Activated T-cell treated with anti-CD3 and anti-CD28 coated beads for 48 hours (primary cell): ENCODE results near the gene WWOX.

Experiments
- DNase-seq: peaks from one replicate; pipeline ENCODE4 v3.0.0-alpha.2; 2020; ENCODE audit warnings: low read depth

WWOX gene

GRCh38 chr16:78994135-78994745 is 894.8 kb downstream of the WWOX start:
- no peak for DNase-seq

DNA sequence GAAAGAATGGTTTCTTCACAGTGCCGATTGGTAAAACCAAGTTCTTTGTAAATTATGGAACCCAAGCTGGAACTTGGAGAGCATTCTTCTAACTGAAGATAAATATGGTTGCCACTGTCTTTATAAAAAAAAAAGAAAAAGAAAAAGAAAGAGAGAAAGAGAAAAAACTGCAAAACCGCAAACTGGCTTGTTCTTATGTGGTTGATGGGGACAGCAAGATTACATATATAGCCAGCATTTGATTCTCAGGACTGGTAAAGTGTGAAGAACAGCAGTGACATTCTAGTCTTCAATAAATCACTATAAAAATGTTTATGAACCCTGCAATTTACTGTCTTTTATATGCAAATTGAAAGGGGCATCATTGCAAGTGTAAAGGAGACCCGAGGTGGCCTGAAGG is 896.0 kb downstream of the WWOX start:
- no peak for DNase-seq

DNA sequence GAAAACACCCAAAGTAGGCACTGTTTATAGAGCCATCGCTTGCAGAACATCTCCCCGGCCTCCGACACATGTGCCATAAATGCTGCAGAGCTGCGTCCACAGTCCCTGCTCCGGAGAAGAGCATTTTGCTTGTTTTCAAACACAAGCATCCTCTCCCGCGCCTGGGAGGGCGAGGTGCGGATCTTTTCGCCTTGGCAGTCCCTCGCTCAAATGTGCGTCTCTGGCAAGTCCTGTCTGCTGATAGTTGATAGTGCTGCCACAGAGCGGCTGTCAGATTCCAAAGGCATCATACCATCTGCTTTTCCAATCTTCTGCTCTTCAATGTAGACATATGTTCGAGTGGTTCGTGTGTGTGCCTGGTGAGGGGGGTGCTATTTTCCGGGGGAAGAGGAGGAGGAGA is 897.3 kb downstream of the WWOX start:
- no peak for DNase-seq

DNA sequence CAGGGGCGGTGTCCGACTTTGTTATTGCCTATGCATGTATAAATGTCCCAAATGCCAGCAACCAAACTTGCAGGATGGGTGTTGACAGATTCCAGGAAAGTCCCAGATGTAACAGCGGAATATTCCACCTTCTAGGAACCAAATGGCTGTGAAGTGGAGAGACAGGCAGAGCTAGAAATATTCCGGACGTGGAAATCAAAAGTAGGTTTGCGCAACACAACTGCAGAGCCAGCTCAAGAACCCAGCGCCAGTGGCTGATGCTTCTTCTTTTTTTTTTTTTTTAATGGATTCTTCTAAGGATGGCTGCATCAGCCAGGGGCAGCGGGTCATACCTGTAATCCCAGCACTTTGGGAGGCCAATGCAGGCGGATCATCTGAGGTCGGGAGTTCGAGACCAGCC is 899.4 kb downstream of the WWOX start:
- no peak for DNase-seq

DNA sequence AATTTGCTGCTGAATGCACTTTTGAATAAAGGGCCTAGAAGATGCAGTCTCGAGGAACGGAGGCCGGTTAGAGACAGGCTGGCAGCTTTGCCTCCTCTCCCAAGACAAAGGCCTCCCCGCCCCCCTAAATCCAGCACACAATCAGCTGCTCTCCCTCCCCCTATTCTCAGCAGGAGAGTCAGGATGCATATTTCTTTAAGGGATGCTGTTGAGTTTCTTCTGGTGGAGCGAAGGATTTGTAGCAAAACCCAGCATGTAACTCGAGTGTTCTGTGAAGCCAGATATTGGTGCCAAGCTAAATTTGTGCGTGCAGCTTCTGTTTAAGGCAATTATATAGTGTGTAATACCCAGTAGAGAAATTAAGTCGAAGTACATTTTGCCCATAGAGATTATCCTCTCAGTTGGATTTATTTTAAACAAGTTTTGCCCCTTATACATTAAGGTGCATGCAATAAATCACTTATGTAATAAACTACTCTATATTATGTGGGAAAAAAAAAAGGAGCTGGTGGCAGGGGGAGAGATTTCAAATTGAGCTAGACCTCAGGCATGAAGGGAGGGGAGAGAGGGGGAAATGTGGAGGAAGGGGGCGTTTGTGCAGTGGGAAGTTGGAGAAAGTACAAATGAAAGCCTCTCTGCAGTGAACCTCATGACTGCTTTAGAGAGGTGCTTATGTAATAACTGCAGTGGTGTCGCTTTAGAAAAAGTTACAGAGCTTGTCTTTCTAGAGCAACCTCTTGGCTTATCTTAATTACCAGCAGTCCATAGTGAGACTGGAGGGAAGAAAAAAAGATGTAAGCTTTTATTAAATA is 901.9 kb downstream of the WWOX start:
- no peak for DNase-seq

GRCh38 chr16:79003026-79003609 is 903.7 kb downstream of the WWOX start:
- DNase-seq: no peak

- no peak for DNase-seq
These were observed 904.9 kb downstream of the WWOX start for GRCh38 chr16:79004309-79004708.

- no peak for DNase-seq
These were observed 905.6 kb downstream of the WWOX start for GRCh38 chr16:79005096-79005495.

DNA sequence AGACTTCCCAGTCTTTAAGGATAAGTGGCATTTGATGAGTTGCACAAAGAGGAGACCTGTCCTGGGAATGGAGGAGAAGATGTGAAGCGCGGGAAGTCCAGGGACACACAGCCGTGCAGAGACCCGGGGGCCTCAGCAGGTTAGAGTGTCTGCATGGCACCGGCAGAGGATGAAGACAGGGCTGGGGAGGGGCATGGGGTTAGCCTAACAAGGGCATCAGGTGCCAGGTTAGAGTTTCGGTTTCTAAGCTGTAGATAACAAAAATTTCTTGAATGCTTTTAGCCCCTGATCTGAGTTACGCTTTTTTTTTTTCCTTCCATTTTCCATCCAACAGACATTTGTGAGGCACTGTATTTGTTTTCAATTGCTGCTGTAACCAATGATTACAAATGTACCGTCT is 906.8 kb downstream of the WWOX start:
- DNase-seq: no peak

GRCh38 chr16:79006765-79007164 is 907.3 kb downstream of the WWOX start:
- no peak for DNase-seq

GRCh38 chr16:79007614-79008013 is 908.2 kb downstream of the WWOX start:
- DNase-seq: no peak

- no peak for DNase-seq
These were observed 908.8 kb downstream of the WWOX start for GRCh38 chr16:79008036-79008868.

DNA sequence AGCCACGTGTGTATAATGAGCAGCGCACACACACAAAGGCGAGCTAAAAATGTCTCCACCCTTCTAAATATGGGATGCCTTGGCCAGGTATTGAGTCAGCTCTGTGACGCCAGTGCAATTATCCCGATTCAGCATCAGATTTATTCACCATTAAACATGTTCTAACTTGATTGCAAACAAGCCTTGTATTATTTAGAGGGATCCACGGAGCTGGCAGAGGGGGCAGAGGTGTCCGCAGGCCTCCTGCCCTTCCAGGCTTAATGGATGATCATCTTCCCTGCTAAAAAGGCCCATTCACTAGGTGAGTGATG is 909.4 kb downstream of the WWOX start:
- no peak for DNase-seq

DNA sequence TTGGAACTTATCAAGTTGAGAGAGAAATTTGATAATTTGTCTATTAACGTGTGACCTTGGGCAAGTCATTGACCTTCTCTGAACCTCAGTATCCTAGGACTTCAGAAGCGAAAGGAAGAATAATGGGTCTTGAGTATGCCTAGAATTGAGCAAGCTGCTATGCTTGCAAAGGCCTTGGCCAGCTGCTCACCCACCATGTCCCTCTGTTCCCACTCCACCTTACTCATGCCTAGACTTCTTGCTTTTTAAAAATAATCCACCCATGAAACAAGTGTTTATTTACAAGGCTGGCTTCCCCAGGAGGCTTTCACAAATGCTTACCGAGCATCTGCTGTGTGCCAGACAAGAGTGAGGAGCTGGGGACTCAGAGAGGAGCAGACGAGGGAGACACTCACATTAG is 910.4 kb downstream of the WWOX start:
- no peak for DNase-seq

DNA sequence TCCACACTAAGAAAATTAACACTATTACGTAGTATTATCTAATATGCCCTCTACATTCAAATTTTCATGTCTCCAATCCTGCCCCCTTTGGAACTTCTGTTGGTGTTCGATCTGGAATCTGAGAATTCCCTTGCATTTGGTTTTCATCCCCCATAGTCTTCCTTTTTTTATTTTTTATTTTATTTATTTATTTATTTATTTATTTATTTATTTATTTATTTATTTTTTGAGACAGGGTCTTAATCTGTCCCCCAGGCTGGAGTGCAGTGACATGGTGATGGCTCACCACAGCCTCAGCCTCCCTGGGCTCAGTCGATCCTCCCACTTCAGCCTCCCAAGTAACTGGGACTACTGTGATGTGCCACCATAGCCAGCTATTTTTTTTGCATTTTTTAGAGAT is 911.8 kb downstream of the WWOX start:
- no peak for DNase-seq

DNA sequence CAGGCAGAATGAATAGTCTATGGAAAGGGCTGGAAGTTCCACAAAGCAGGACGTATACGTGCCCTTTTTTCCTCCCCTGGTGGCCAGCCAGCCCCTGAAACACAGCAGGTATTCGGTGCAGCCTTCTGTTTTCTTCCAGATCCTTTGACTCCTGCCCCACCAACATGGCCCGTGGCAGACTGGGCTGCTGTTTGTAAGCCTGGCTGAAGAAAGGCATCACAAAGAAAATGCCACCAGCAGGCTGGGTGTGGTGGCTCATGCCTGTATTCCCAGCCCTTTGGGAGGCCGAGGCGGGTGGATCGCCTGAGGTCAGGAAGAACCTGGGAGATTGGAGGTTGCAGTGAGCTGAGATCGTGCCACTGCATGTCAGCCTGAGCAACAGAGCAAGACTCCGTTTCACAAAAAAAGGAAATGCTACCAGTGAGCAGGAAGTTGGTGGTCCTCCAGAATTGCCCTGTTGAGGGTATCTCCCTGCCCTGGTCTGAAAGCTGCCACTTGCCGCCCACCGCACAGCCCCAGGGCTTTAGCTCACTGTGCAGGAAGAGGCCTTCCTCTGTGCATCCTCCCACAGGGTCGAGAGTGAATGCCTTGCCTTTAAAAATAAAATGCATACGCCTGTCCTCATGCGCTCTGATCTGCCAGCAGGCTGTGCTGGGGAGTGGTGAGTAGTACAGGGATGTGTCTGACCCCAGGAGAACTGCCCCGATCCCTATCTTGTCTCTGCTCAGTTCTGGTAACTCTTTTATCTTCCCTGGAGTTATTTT is 913.4 kb downstream of the WWOX start:
- peak; percentile 8 for DNase-seq

GRCh38 chr16:79013930-79014660 is 914.6 kb downstream of the WWOX start:
- no peak for DNase-seq

GRCh38 chr16:79018650-79019429 is 919.4 kb downstream of the WWOX start:
- no peak for DNase-seq

GRCh38 chr16:79019431-79019830 is 920.0 kb downstream of the WWOX start:
- DNase-seq: no peak

DNA sequence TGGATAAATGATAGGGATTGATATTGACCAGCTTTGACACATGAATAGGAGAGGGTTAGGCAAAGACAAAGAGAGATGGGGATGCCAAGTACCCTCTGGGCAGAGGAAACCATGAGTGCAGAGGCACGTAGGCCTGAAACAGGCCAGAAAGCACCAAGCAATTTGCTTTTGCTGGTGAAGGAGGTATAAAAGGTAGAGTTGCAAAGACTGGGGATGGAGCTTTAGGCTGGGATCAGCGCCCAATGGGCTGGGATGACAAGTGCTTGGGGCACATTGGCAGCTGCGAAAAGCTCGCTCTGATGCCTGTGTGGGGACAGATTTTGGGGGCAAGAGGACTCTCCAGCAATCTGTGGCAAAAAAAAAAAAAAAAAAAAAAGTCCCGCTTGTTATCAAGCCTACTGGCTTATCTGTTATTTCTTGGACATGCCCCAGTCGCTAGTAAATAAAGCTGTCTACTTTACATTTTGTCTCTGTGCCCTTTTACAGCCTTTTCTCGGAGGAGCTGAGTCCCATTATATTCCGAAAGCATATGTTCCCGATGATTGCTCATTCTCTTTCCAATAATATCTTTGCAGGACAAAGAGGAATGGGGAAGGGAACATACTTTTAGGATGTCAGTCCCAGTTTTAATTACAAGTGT is 922.7 kb downstream of the WWOX start:
- no peak for DNase-seq
